Esophagus squamous epithelium (tissue), 5 donors: ENCODE results near the gene CLEC9A. TPM values are rescaled to one million over a fixed set of nuclear protein-coding genes. Genes with fewer than 3 reads are reported as not detected.

Experiments used
- DNase-seq: peaks from one replicate; lab custom pipeline; 2025; lab: John Stamatoyannopoulos, UW
- H3K27ac ChIP-seq, 4 donors: fragments of 200-600 bp; sonication (generic); one replicate each; pipeline ENCODE4 v1.5.1; 2016 to 2019; ENCODE audit warnings: mild to moderate bottlenecking in 1 of 4
- H3K27me3 ChIP-seq, 4 donors: fragments of 200-600 bp; sonication (generic); 1 replicate in 3 of 4; 2 replicates in 1 of 4; pipeline versions ENCODE4 v1.5.1 to v1.6.0; 2017 to 2021; ENCODE audit warnings: antibody characterized with exemption in 1 of 4
- H3K36me3 ChIP-seq, 3 donors: fragments of 200-600 bp; sonication (generic); one replicate each; pipeline ENCODE4 v1.5.1; 2016 to 2019
- H3K4me1 ChIP-seq, 3 donors: fragments of 200-600 bp; sonication (generic); one replicate each; pipeline ENCODE4 v1.5.1; 2017 to 2019
- H3K4me3 ChIP-seq, 4 donors: fragments of 200-600 bp; sonication (generic); 1 replicate in 3 of 4; 2 replicates in 1 of 4; pipeline ENCODE4 v1.5.1; 2016 to 2019; ENCODE audit warnings: mild to moderate bottlenecking in 2 of 4, moderate library complexity in 1 of 4
- H3K9me3 ChIP-seq, 3 donors: fragments of 200-600 bp; sonication (generic); one replicate each; pipeline ENCODE4 v1.5.1; 2016 to 2019
- POLR2A ChIP-seq, 4 donors: fragments of 450-650 bp; IDR thresholded peaks; one replicate each; pipeline ENCODE4 v1.6.1; 2017; ENCODE audit warnings: antibody characterized with exemption in 4 of 4, mild to moderate bottlenecking in 4 of 4, moderate library complexity in 3 of 4
- WGBS, 2 donors: methylation state at CpG; one replicate each; pipeline ENCODE4 v1.1.5; 2018; 5-methylcytosine and 5-hydroxymethylcytosine counted together
- intact Hi-C: fragments of 100-400 bp; cut with DNase I; formaldehyde crosslinking; loops from one replicate; pipeline ENCODE4 v1.15.0; 2022
- total RNA-seq, 4 donors: library from RNA; depleted of rRNA; stranded (reverse); fragments of >200 nt; gene quantifications; one replicate each; pipeline ENCODE4 v1.1.0, GENCODE V29; 2016
- TF ChIP-seq, protein P1 (sequence below), 6 experiments: fragments of 450-650 bp in 4 of 6; fragments of 200-600 bp in 2 of 6; sonication (generic) in 2 of 6; IDR thresholded peaks; one replicate each; pipeline ENCODE4 v1.5.1; 2016 to 2019; ENCODE audit warnings: antibody characterized with exemption in 6 of 6, mild to moderate bottlenecking in 4 of 6, moderate library complexity in 4 of 6
- donor health status: DM: yes; HTN: yes; CAD: no.

CLEC9A gene
- total RNA-seq, 4 donors from 2014 or later: not detected

DNA sequence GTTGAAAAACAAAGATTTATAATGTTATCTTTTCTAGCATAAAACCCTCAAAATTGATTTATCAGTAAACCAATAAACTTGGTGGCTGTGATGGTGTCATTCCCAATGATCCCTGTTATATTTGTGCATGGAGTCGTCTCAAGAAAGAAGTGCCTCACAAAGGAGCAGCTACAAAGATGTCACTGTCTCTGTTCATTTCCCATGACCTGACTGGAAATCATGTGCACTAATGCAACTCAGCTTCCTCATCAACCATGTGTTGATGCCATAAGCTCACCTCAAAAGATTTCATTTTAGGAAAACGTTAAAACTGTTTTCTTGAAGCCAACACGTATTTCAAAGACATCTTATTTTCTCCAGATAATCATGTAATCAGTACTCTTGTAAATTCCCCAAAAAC, 39.5 kb downstream of the CLEC9A start:
- 23 to 24% methylated on average over 3 of the region's 3 CpGs for WGBS, 2 donors
- Histone ChIP-seq H3K9me3 (no peaks in the 10 kb centered on the region), H3K4me1 (peaks cover 0 to 5% (median 0%) of the 10 kb centered on the region in 3 donors), H3K36me3 (no peaks in the 10 kb centered on the region), H3K27ac (peak overlapping the region in 1 of 4 donors; percentile 45), H3K4me3 (no peak overlapping the region), H3K27me3 (no peaks in the 10 kb centered on the region)
- intact Hi-C loops: no loop called here
- DNase-seq: no peak
- TF ChIP-seq, protein P1, sequence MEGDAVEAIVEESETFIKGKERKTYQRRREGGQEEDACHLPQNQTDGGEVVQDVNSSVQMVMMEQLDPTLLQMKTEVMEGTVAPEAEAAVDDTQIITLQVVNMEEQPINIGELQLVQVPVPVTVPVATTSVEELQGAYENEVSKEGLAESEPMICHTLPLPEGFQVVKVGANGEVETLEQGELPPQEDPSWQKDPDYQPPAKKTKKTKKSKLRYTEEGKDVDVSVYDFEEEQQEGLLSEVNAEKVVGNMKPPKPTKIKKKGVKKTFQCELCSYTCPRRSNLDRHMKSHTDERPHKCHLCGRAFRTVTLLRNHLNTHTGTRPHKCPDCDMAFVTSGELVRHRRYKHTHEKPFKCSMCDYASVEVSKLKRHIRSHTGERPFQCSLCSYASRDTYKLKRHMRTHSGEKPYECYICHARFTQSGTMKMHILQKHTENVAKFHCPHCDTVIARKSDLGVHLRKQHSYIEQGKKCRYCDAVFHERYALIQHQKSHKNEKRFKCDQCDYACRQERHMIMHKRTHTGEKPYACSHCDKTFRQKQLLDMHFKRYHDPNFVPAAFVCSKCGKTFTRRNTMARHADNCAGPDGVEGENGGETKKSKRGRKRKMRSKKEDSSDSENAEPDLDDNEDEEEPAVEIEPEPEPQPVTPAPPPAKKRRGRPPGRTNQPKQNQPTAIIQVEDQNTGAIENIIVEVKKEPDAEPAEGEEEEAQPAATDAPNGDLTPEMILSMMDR (IDR thresholded peaks at IDR 0.05): no peak
- no peak for TF ChIP-seq POLR2A (IDR thresholded peaks at IDR 0.05)

GRCh38 chr12:10070380-10070779, 39.9 kb downstream of the CLEC9A start:
- TF ChIP-seq POLR2A (IDR thresholded peaks at IDR 0.05): no peak
- TF ChIP-seq, protein P1 (IDR thresholded peaks at IDR 0.05): no peak
- H3K27me3 ChIP-seq: no peaks in the 10 kb centered on the region
- no peak overlapping the region for H3K4me3 ChIP-seq
- no peaks in the 10 kb centered on the region for H3K36me3 ChIP-seq
- 84 to 94% methylated on average over 4 of the region's 4 CpGs for WGBS, 2 donors
- intact Hi-C loops: no loop called here
- no peaks in the 10 kb centered on the region for H3K9me3 ChIP-seq
- DNase-seq: no peak
- no peak overlapping the region for H3K27ac ChIP-seq
- H3K4me1 ChIP-seq: peaks cover 0 to 5% (median 0%) of the 10 kb centered on the region in 3 donors

- intact Hi-C loops: no loop called here
- TF ChIP-seq POLR2A (IDR thresholded peaks at IDR 0.05): no peak
- TF ChIP-seq, protein P1 (IDR thresholded peaks at IDR 0.05): no peak
- no peaks in the 10 kb centered on the region for H3K9me3 ChIP-seq
- no peak overlapping the region for H3K27ac ChIP-seq
- H3K4me3 ChIP-seq: no peak overlapping the region
- H3K4me1 ChIP-seq: peaks cover 0 to 5% (median 0%) of the 10 kb centered on the region in 3 donors
- 80 to 90% methylated on average over 2 of the region's 2 CpGs for WGBS, 2 donors
- H3K36me3 ChIP-seq: no peaks in the 10 kb centered on the region
- no peak for DNase-seq
- no peaks in the 10 kb centered on the region for H3K27me3 ChIP-seq
These were observed 41.6 kb downstream of the CLEC9A start for GRCh38 chr12:10072131-10072530.

DNA sequence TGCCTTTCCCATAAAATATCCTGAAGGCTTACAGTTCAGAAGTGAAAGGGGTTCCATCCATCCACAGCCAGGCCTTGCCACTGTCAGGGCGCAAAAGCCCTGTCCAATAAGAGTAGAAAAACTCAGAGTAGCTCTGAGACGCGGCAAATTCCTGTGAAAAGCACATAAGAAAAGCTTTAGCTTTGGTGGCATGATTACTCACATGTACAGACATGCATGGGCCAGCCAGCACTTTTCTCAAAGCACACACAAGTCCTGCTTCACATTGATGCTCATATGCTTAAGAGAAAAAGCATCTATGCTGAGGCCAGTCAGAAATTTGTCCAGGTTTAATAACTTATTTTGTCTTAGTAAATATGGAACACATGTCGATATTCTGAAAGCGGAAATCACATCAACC, 42.8 kb downstream of the CLEC9A start:
- no peak overlapping the region for H3K4me3 ChIP-seq
- H3K36me3 ChIP-seq: no peaks in the 10 kb centered on the region
- peaks cover 0 to 5% (median 0%) of the 10 kb centered on the region in 3 donors for H3K4me1 ChIP-seq
- no peaks in the 10 kb centered on the region for H3K9me3 ChIP-seq
- 44 to 48% methylated on average over 5 of the region's 5 CpGs for WGBS, 2 donors
- H3K27ac ChIP-seq: no peak overlapping the region
- no peaks in the 10 kb centered on the region for H3K27me3 ChIP-seq
- intact Hi-C loops: no loop called here
- DNase-seq: no peak
- no peak for TF ChIP-seq POLR2A (IDR thresholded peaks at IDR 0.05)
- TF ChIP-seq, protein P1 (IDR thresholded peaks at IDR 0.05): no peak

- no peak for DNase-seq
- Histone ChIP-seq H3K27ac (no peak overlapping the region), H3K9me3 (no peaks in the 10 kb centered on the region), H3K27me3 (no peaks in the 10 kb centered on the region), H3K4me1 (peaks cover 0 to 5% (median 0%) of the 10 kb centered on the region in 3 donors), H3K4me3 (no peak overlapping the region), H3K36me3 (no peaks in the 10 kb centered on the region)
- TF ChIP-seq, protein P1 (IDR thresholded peaks at IDR 0.05): no peak
- TF ChIP-seq POLR2A (IDR thresholded peaks at IDR 0.05): no peak
- intact Hi-C loops: no loop called here
These were observed 45.0 kb downstream of the CLEC9A start for GRCh38 chr12:10075451-10075850.
